NCI-H2107 (cell line): ENCODE data around the gene AOC3.
"Not testable (repeated sequence)": the region's sequence is repeated elsewhere in the genome, so short reads cannot be mapped to it uniquely, and the experiment has no call there.

ENCODE experiments used
- DNase-seq: peaks from one replicate; lab custom pipeline; 2025; lab: John Stamatoyannopoulos, UW

The AOC3 gene

DNA sequence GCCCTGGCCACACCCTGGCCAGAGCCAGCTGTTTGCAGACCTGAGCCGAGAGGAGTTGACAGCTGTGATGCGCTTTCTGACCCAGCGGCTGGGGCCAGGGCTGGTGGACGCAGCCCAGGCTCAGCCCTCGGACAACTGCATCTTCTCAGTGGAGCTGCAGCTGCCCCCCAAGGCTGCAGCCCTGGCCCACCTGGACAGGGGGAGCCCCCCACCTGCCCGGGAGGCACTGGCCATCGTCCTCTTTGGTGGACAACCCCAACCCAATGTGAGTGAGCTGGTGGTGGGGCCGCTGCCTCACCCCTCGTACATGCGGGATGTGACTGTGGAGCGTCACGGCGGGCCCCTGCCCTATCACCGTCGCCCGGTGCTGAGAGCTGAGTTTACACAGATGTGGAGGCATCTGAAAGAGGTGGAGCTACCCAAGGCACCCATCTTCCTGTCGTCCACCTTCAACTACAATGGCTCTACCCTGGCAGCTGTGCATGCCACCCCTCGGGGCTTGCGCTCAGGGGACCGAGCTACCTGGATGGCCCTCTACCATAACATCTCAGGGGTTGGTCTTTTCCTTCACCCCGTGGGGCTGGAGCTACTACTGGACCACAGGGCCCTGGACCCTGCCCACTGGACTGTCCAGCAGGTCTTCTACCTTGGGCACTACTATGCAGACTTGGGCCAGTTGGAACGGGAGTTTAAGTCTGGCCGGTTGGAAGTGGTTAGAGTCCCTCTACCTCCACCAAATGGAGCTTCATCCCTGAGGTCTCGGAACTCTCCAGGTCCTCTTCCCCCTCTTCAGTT is 6.0 kb upstream of the AOC3 start:
- DNase-seq = no peak

DNA sequence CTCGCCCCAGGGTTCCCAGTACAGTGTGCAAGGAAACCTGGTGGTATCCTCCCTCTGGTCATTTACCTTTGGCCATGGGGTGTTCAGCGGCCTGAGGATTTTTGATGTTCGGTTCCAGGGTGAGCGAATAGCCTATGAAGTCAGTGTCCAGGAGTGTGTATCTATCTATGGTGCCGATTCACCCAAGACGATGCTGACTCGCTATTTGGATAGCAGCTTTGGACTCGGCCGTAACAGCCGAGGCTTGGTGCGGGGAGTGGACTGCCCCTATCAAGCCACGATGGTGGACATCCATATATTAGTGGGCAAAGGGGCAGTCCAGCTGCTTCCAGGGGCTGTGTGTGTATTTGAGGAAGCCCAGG is 5.5 kb upstream of the AOC3 start:
- no peak for DNase-seq

DNA sequence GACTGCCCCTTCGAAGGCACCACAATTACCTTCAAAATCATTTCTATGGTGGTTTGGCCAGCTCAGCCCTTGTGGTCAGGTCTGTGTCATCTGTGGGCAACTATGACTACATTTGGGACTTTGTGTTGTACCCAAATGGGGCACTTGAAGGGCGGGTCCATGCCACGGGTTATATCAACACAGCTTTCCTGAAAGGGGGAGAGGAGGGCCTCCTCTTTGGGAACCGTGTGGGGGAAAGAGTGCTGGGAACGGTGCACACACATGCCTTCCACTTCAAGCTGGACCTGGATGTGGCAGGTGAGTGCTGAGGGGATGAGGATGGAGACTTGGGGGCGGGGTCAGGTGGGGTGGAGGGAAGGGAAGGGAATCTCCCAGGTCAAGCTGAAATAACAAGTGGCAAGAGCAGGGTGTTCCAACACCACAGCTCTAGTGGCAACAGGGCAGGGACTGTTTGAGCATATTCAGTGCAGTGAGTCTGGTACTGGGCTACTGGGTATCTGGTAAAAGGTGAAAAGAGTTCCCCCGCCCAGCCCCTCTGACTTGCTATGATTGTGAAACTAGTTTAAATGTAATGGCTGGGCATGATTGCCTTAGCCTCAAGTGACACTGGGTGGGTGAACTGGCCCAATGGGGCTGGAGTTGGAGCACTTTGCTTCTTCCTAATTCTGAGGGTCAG is 4.9 kb upstream of the AOC3 start:
- DNase-seq = no peak

DNA sequence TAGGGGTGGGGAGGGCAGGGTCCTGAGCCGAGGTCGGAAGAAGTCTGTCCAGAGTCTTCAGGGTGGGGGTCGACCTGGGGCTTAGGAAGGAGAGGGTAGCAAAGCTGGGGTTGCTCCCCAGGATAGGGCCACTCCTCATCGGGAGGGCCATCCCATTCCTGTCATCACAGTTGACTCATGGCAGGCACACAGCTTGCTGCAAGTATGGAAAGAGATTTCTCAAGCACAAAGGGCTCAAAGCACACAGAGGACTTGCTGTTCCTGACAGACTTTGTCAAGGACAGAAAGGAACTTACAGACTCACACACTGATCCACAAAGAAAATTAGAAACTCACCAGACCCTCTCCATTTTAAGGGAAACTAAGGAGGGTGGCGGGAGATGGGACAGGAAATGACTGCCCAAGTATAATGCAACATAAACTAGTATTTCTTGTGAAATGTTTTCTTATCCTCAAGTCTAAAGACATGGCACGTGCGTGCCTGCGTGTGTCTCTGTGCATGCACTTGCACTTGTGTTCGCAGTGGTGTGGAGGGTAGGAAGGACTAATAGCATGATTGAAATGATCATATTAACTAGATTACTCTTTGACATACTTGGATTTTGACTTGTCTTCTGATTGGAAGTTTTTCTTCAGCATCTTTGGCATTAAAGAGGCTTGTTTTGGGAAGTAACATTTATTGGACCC is 4.3 kb upstream of the AOC3 start:
- DNase-seq = no peak

DNA sequence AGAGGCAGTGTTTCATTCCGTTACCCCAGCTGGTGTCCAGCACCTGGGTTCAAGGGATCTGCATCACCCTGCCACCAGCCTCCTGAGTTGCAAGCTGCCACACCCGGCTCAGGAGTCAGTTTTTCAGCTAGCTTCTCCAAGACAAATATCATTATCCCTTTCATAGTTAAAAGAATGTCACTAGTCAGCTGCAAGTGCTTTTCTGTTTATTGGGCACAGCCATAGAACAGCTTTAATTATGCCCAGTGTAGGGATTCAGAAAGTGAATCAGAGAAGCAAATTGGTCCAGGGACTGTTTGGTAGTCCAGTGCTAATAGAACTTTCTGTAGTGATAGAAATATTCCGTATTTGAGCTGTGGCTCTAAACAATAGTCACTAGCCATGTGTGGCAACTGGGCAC is 2.9 kb upstream of the AOC3 start:
- no peak for DNase-seq

DNA sequence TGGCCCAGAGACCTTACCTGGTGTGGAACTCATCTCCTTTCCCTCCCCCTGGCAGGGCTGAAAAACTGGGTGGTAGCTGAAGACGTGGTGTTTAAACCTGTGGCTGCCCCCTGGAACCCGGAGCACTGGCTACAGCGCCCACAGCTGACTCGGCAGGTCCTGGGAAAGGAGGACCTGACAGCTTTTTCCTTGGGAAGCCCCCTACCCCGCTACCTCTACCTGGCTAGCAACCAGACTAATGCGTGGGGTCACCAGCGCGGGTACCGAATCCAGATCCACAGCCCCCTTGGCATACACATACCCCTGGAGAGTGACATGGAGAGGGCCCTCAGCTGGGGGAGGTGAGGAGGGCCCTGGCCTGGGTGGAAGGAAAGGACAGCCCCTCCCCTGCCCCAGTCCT is 2.0 kb upstream of the AOC3 start:
- DNase-seq = no peak

DNA sequence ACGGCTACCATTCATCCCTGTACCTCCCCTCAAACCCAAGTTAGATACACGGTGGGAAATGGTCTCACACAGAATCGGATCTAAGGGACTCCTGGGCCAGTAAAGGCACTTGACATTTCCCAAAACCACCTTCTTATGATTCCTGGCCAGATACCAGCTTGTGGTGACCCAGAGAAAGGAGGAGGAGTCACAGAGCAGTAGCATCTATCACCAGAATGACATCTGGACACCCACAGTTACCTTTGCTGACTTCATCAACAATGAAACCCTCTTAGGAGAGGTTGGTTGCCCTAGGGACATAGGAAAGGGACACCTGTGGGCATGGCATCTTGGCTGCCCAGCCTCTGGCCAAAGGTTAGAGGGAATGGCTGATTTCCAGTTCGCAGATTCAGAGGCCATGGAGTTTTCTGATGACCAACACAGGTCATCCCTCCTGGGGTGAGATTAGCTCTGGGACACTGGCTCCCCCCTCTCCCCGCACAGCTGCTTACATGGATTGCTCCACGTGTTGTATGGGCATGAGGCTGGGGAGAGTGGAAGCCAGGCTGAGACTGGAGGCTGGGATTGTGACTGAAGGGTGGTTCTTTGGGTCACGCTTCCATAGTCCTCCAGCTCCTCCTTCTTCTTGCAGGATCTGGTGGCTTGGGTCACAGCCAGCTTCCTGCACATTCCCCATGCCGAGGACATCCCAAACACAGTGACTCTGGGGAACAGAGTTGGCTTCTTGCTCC is 1.4 kb upstream of the AOC3 start:
- no peak for DNase-seq

DNA sequence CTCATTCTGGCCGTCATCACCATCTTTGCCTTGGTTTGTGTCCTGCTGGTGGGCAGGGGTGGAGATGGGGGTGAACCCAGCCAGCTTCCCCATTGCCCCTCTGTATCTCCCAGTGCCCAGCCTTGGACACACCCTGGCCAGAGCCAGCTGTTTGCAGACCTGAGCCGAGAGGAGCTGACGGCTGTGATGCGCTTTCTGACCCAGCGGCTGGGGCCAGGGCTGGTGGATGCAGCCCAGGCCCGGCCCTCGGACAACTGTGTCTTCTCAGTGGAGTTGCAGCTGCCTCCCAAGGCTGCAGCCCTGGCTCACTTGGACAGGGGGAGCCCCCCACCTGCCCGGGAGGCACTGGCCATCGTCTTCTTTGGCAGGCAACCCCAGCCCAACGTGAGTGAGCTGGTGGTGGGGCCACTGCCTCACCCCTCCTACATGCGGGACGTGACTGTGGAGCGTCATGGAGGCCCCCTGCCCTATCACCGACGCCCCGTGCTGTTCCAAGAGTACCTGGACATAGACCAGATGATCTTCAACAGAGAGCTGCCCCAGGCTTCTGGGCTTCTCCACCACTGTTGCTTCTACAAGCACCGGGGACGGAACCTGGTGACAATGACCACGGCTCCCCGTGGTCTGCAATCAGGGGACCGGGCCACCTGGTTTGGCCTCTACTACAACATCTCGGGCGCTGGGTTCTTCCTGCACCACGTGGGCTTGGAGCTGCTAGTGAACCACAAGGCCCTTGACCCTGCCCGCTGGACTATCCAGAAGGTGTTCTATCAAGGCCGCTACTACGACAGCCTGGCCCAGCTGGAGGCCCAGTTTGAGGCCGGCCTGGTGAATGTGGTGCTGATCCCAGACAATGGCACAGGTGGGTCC is 607 bp downstream of the AOC3 start:
- DNase-seq = not testable (repeated sequence)

DNA sequence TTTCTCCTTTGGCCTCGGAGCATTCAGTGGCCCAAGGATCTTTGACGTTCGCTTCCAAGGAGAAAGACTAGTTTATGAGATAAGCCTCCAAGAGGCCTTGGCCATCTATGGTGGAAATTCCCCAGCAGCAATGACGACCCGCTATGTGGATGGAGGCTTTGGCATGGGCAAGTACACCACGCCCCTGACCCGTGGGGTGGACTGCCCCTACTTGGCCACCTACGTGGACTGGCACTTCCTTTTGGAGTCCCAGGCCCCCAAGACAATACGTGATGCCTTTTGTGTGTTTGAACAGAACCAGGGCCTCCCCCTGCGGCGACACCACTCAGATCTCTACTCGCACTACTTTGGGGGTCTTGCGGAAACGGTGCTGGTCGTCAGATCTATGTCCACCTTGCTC is 1.4 kb downstream of the AOC3 start:
- no peak for DNase-seq

DNA sequence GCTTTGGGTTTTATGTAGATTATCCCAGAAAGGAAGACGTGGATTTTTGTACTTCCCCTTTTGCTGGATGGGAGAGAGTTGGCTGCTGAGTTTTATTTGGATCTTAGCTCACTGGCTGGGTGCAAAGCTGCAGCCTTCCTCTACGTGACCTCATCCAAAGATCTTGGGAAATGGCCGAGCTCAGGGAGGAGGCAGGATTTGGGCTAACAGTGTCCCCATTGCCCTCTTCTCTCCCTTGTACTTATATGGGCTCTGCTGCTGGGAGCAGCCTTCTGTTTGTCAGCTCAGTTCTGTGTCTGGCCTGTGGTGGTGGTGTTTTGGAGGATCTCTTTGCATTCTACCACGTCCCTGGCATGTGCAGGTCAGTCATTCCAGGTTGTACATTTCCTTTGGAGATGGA is 2.0 kb downstream of the AOC3 start:
- DNase-seq = no peak

DNA sequence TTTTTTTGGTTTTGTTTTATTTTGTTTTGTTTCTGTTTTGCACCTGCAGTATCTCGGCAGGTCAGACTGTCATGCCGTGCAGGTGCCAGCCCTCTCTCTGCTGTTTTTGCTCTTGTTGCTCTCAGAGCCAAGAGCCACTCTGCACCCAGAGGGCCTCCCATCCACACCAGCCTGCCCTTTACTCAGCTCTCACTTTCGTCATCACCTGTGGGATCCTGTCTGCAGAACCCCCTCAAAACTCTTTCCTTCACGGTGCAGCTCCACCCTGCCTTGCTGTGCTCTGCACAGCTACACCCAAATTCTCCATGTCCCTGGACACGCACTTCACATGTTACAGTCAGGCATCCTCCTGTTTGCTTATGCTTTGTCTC is 2.6 kb downstream of the AOC3 start:
- DNase-seq = no peak

DNA sequence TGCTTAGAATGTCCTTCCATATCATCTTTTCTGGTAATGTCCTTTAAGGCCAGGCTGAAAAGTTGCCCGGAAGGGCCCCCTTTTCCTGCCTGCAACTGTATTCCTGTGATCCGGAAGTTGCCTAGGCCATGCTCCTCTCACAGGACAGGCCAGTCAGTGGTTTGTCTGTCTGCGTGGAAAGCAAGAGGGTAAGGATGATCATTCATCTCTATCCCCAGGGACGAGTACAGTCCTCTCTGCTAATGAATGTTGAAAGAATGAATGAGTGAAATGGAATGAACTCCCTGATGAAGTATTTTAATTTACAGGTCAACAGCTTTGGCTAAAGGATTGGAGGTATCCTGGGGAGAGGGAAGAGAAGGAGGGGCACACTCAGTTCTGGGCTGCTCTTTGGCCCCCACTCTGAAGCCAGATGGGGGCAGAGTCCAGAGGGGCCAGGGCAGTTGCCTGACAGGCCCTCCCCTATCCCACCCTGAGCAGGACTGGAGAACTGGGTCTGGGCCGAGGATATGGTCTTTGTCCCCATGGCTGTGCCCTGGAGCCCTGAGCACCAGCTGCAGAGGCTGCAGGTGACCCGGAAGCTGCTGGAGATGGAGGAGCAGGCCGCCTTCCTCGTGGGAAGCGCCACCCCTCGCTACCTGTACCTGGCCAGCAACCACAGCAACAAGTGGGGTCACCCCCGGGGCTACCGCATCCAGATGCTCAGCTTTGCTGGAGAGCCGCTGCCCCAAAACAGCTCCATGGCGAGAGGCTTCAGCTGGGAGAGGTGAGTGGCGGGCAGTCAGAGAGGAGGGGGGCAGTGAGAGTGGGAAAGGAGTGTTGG is 3.2 kb downstream of the AOC3 start:
- DNase-seq = no peak

DNA sequence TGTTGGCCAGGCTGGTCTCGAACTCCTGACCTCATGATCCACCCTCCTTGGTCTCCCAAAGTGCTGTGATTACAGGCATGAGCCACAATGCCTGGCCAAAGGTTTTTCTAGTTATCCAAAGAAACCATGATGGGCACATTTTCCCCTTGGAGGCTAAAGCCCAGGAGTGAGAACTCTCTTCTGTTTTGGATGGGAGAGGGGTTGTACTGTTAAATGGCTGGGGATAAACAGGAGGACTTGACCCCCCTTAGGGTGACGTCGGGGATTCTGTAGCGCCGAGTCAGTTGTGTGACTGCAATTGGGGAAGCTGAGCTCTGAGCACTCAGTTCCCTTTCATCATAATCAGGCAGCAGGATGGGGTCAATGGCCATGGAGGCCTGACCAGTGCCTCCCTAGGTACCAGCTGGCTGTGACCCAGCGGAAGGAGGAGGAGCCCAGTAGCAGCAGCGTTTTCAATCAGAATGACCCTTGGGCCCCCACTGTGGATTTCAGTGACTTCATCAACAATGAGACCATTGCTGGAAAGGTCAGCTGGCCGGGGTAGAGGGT is 4.1 kb downstream of the AOC3 start:
- no peak for DNase-seq

DNA sequence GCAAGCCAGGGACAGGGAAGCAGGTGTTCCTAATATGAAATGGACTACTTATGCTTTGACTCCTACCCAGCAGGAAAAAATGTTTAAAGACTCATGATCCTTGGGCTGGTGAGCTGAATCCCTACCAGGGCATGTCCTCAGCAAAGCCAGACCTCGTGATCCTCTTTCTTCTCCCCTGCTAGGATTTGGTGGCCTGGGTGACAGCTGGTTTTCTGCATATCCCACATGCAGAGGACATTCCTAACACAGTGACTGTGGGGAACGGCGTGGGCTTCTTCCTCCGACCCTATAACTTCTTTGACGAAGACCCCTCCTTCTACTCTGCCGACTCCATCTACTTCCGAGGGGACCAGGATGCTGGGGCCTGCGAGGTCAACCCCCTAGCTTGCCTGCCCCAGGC is 5.1 kb downstream of the AOC3 start:
- DNase-seq = not testable (repeated sequence)

DNA sequence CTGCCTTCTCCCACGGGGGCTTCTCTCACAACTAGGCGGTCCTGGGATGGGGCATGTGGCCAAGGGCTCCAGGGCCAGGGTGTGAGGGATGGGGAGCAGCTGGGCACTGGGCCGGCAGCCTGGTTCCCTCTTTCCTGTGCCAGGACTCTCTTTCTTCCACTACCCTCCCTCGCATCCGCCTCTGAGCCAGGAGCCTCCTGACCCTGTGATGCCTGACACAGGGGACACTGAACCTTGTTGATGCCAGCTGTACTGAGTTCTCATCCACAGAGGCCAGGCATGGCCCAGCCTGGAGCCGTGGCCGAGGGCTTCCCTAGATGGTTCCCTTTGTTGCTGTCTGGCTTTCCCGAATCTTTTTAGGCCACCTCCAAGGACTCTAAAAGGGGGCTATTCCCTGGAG is 5.5 kb downstream of the AOC3 start:
- not testable (repeated sequence) for DNase-seq

DNA sequence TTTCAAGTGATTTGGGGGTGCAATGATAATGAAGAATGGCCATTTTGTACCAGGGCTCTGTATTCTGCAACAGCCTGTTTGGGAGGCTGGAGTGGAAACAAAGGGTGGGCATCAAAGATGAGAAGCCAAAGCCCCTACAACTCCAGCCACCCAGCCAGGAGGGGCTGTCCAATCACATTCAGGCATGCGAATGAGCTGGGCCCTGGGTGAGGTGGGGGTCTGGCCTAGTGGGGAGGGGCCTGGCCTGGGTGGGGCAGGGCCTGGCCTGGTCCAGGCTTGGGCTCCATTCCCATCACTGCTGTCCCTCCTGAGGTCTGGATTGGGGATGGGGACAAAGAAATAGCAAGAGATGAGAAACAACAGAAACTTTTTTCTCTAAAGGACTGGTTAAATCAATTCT is 6.4 kb downstream of the AOC3 start:
- no peak for DNase-seq

DNA sequence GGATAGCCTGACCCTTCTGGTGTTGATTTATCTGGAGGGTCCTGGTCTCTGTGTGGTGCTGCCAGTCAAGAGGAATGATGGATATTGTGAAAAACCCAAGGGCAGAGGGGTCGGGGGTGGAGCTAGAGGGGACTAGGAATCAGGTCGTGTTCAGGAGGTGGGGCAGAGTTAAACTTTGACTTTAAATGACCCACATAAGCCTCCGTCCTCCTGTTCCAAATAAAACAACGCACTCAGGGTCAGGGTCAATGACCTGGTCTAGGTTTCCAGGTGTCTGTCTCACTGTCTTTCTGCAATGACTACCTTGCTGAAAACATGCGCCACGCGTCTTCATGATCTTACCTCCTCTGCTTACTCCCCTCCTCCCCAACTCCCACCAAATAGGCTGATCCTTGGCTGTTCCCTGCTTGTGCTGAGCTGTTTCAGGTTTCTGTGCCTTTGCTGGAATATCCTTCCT is 14.7 kb downstream of the AOC3 start:
- no peak for DNase-seq

DNA sequence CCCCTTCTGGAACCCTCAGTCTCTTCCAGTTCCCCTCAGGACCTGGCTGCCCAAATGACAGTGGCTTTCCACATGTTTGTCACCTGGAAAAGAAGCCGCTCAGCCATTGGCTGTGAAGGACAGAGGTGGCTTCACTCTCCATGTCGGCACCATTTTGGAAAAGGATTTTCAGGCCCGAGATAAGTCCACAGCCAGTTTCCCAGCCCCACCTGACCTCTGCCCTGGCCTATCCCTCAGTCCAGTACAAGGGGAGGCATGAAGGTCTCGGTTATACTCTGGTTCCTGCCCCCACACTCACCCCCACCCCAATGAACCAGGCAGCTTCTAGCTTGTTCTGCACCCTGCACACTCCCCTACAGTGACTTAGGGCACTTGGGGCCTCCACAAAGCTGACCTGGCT is 15.2 kb downstream of the AOC3 start:
- no peak for DNase-seq

DNA sequence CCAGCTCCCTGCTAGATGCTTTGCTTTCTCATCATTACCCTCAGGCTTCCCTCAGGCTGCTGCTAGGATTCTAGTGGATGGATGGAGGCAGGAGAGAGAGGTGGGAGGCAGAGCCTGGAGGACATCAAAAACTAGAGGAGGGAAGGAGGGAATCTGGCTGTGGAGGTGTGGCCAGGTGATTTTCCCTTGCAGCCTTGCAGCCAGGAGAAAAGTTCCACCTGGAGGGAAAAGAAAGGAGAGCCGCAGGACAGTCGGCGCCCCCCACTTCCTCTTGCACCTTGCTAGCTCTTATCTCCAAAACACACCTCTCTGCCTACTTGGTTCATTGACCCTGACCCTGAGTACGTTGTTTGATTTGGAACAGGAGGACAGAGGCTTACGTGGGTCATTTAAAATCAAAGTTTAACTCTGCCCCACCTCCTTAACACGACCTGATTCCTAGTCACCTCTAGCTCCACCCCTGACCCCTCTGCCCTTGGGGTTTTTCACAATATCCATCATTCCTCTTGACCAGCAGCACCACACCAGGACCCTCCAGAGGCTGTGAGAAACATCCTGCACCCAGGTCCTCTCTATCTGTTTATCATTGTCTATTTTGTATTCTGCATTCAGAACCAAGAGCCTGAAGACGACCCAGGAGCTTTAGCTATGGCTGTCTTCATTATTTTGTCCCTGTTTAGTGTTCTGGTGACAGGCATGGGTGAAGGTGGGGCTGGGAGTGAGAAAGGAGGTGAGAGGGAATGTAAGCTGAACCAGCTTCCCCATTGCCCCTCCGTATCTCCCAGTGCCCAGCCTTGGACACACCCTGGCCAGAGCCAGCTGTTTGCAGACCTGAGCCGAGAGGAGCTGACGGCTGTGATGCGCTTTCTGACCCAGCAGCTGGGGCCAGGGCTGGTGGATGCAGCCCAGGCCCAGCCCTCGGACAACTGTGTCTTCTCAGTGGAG is 15.9 kb downstream of the AOC3 start:
- DNase-seq = no peak
